NCI-H345 treated with DMSO at 0.1 percent for 48 hours (cell line): ENCODE data around the gene PIGM.

Experiments
- DNase-seq: peaks from one replicate; lab custom pipeline; 2025; ENCODE audit not compliant: unreplicated experiment; lab: John Stamatoyannopoulos, UW

The PIGM gene

DNA sequence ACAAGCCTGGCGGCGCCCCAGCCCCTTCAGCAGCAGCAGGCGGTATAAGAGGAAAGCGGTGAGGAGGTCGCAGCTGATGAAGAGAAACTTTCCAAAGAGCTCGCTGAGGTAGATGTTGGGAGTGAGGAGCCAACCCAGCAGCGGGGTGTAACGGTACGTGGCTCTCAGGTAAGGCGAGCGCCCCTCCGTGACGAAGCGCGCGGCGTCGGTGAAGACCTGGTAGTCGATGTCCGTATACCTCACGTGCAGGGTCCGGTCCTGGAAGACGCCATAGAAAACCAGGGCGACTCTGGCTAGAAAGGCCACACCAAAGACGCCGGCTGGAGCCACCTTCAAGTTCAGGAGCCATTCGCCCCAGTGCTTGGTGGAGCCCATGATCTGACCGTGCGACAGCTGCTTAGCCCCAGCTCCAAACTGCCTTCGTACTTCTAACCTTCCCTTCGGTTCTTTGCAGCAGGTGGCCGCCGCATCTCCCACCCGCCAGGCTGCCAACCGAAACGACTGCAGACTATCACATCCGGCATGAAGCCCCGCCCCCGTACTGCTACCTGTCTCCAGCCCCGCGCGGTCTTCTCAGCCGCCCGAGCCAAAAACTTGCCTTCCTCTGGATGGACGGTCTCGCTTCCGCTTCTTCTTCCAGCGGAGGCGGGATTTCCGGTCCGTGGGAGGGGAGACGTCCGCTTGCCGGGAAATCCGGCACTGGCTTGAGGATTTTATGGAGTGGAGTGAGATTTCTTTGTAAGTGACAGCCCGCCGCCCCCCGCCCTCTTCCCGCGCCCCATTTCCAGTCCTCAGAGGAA, at the start of gene PIGM:
PIGM (minus strand) TSS at position 626 of the 800 bp plus-strand sequence; CDS start at position 375, 251 bp downstream.
- DNase-seq = peak; percentile 92

DNA sequence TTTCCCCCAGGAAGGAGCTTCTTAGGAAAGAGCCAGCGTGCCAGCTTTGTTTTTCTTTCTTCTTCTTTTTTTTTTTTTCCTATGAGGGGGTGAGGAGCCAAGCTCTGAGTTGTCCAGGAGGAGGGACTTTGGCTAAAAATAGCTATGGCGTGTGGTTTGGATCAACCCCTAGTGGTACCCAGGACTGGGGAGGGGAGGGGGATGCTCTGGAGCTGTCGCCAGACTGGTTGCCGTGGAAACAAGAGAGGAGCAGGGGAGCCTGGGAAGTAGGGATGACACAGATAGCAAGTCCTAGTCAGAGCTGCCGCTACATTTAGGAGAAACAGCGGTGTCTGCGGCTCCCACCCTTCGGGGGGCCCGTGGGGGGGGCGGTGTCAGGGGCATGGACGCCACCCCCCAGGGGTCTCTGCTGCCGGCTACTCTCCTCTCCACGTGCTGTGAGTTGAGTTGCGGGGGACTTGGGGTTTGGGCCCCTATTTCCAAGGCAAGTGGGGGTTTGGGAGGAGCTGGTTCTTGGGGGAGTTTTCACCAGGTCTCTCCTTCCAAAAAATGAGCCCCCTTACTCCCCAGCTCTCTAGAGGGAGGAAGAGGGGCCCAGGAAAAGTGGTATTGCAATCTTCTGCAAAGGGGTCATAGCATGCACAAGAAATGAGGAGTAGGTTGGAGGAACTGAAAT, 49.6 kb upstream of the PIGM start, which contains the start of gene KCNJ9:
KCNJ9 (plus strand) TSS at position 278 of the 676 bp plus-strand sequence. CDS start 2,493 bp downstream, outside the sequence.
- DNase-seq = no peak

DNA sequence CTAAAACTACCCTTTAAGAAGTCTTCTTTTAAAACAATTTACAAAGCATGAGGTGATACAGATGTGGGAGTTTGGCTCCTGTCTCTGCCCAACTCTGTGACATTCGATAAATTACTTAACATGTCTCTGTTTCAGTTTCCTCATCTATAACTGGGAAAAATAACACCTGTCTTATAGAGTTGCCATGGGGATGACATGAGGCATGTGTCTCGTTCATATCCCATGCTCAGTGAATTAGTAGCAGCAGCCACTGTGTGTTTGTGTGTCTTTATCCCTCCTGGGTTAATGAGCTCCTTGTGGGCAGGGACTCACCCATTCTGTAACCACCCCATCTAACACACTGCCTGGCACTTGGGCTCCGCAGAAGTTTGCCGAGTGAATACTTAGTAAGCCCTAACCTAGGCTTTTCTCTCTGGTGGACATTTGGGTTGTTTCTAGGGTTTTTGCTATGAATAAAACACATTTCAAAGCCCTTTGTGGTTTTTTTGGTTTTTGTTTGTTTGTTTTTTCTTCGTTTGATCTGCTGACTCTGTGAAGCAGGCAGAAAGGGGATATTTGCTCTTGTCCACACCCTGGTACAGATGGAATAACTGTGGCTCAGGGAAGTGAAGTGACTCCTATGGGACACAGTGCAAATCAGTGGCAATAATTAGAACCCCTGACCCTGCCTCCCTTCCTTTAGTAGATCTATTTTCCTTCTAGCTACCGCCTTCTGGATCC, 48.8 kb upstream of the PIGM start:
- DNase-seq = no peak

DNA sequence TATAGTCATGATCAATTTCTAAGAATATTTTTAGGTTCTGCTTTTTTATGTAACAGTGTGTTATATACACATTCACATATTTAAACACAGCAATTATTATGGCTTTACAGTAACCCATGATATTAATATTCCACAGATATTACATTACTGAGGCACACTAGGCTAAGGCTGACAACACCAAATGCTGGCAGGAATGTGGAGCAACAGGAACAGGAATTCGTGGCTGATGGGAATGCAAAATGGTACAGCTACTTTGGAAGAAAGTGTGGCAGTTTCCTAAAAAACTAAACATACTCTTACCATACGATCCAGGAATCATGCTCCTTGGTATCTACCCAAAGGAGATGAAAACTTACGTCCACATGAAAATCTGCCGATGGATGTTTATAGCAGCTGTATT, 47.7 kb upstream of the PIGM start:
- no peak for DNase-seq

DNA sequence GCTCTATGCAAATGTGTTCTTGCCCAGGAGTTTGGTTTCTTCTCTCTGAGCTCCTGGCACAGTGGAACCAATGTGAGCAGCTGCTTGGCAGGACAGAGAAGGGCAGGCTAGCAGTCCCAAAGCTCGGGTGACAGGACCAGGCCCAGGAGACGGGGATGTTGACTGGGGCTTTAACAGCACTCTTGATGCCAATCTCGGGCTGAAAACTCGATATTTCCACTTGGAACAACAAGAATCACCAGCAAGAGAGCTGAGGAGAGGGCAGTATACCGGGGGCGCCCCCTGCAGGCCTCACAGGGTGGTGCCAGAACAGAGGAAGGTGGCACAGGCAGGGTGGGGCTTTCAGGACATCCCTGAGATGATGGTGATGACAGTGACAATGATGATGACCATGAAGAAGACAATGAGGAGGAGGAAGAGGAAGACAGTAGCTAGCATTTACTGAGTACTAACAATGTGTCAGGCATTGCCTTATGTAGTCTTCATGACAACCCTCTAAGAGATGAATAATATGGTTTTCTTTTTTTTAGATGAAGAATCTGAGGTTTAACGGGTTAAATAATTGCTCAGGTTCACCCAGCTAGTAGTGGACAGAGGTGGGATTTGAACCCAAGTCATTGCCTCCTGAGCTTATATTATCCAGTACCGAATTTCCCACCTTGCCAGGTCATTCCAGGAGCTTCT, 46.9 kb upstream of the PIGM start:
- DNase-seq = peak; percentile 5

DNA sequence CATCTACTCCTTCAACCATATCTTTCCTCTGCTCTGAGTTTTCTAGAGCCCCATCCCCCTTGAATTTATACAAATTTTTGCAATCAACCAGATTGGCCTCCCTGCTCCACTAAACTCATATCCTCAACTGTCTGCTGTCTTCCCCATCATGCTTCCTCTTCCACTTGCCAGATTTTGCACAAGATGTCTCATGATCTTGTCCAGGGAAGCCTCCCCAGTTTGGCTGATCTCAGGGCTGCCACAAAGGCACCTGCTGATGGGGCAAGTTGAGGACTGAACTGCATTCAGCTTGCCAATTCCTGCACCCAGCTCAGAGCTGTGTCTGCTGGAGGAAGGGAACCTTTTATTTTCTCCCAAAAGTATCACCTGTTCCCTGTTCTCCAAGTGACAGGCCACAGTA, 45.7 kb upstream of the PIGM start:
- DNase-seq = no peak

DNA sequence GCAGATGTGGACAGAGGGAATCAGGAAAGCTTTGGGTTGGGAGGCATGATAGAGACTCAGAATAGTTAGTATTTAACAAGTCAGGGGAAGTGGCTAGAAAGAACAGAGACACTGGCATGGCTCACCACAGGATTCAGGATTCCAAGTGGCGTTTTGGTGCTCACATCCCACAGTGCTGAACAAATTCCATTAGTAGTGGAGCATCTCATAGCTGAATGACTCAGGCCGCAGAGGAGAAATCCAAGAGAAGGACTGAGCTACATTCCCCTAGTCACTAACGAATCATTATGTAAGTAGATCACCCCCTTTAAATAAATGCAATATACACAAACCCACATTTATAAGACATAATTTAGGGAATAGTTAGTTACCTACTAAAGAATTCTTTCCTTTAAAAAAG, 44.5 kb upstream of the PIGM start:
- DNase-seq = no peak

DNA sequence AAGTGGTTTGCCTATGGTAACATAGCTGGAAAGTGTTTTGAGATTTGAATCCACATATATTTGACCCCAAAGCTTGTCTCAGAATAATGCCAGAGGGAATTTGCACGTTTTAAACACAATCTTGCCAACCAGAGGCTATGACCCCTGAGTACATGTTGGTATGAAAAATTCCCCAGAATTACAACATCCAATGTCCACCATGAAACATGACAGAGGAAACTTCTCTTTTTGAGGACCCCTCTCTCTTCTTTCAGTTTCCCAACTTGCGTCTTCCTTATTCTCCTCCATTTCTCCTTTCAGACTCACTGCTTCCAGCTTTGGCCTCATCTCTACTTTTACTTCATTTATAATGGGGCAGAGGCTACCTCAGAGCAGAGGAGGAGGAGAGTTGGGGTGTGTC, 44.0 kb upstream of the PIGM start:
- DNase-seq = no peak

DNA sequence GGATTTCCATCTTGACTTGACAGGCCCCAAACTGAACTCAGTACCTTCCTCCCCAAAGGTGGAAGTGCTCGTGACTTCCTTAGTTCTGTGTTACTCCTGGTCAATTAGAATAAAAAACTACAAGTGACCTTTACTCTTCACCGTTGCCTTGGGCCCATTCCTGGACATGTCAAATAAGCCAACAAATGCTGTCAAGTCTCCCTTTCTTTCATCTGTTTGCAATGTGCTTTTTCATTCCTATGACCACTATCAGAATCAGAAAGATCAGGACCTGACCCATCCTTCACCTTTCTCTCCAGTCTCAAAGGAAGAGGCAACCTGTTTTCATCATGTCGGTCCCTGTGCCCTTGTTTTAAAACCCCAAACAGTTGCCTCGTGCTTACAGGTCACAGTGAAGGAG, 43.1 kb upstream of the PIGM start:
- no peak for DNase-seq

DNA sequence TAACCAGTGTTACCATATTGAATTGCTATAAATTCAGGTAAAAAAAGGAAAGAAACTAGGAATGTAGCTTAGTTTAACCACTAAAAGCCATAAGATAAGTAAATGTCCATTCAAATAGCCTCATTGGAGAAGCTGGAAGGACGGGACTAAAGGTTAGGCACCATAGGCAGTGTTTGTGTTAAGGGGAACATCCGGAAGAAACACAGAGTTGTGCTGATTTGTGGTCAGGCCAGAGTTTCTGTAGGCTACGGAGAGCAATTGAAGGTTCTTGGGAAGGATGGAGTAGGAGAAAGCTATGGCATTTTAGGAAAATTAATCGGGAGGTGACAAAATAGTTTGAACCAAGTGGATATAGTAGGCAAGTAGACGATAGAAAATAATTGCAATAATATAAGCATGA, 39.5 kb upstream of the PIGM start:
- DNase-seq = no peak

DNA sequence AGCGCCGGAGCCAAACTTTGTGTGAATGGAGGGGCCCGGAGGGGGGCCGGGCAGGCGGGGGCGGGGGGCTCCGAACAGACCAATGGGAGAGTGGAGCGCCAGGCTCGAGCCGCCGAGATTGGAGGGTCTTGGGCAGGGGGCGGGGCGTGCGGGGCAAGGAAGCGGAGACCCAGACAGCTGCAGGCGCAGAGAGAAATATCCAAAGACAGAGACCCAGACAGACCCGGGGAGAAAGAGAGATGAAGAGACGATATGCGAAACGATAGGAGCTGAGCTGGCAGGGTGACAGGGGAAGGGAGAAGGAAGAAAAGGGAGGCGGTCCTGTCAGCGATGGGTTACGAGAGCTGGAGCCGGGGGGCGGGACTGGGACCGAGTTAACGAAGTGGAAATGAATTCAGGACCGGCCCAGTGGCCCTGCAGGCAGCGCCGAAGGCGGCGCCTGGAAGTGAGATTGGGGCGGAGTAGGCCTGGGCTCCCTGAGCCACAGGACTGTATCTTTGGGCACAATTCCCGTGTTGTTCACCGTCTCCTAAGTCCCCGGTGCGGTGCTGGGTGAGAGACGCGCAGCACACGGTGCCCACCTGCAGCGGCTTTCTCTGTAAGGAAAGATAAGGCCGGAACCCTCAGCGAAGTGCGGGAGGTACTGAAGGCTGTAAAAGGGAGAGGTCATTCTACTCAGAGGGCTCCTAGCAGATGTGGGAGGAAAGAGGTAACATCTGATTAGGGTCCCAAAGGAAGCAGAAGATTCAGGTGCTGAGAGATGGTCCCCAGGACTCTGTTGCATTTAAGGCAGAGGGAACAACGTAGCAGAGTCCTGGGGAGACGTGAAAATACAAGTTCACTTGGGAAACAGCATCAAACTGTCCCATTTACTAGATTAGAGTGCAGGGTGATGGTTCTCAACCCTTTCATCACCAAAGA, 38.7 kb upstream of the PIGM start:
- peak; percentile 51 for DNase-seq

DNA sequence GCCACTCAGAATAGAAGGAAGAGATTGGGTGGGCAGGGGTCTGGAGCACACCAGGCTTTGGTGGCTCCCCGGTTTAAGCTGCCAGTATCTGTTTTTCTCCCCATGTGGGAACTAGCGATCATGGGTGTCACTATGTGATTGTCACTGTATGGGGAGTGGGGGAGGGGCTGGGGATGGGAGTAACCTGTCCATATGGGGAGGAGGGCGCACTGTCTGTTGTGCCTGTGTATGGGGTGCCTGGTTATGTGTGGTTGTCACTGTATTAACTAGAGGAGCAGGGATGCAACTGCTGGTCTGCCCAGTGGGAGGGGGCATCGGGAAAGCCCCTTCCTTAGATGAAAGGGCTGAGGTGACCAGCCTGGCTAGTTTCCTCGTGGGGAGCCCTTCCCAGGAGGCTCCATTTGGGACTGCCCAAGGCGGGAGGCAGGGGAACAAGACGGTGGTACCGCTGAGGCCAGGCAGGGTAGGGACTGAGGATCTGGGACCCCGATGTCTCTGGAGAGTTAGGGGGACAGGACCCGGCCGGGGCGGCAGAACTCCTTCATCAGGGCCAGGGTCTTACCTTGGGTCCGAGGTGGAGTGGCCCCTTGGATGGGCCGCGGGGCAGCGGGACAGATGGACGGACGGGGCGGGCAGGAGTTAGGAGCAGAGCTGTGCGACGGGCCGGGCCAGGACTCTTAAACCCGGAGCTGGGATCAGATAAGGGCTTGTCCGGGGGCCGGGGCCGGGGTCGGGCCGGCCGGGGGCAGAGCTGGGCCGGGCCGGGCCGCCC, 37.9 kb upstream of the PIGM start, which contains the start of gene KCNJ10:
KCNJ10 (minus strand) TSS at position 701 of the 772 bp plus-strand sequence. CDS start 27,628 bp downstream, outside the sequence.
- DNase-seq = no peak

DNA sequence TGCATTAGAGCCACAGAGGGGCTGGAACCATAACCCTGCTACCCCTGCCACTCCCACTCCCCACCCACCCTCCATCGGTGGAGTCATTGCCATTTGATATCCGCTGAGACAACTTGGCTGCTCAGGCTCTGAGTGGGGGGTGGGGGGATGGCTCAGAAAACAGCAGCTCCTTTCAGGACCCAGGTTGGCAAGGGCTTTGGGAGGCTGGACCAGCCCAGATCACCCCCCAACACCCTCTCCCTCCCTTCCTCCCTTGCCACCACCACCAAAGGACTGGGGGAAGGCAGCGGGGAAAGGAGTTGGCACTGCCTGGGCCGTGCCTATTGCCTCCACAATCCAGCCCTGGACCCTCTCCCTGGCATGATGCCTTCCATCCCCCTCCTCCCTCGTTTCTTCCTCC, 36.4 kb upstream of the PIGM start:
- no peak for DNase-seq

DNA sequence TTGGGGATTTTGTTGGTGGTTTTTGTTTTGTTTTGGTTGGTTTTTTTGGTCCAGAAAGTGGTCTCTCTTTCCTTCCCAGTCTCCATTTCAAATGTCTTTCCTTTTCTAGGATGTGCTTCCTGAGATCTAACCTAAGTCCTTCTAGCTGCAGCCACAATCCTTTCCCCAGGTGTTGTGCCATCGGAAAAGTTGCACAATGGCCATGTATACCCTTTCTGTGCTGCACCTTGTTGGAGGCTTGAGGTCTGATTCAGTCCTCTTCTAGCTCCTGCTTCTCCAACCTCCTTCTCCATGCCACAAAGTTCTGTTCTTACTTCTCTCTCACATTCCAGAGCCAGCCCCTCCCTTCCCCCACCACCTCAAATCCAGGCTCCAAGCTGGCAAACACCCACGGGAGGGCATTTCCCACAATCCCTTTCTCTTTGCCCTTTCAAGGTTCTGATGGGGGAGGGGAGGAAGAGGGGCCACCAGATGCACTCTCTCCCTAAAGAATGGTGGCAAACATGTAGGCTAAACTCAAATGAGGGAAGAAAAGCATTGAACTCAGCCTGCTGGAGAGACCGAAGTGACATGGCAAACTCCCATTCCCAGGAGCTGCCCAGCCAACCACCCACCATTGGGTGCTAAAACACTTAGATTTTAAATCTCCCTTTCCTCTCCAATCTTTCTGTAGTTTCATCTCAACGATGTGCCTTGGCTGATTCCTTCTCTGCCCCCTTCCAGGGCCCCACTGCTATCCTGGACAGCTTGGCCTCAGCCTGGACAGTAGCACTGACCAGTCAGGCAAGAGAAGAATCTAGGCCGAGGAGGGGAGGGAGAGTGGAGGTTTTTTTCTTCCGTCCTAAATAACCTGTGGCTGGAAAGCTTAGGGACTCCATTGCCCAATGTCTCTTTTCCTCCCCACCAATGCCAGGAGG, 35.3 kb upstream of the PIGM start:
- DNase-seq = no peak

DNA sequence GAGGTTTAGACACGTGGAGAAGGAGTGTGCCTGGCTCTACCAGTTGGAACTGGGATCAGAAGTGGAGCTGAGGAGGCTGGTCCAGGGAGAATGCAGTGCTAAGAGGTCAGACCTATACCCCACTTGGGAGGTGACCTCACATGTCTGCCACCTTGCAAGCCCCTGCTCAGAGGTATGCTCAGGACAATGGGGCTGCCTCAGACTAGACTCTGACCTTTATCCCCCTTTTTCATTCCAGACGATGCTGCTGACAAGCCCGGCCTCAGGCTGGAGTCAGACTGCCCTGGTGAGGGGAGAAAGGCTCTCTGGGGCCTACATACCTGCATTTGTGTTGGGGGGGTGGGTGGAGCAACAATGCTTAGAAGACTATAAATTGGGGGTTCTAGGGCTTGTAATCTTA, 33.0 kb upstream of the PIGM start:
- no peak for DNase-seq

DNA sequence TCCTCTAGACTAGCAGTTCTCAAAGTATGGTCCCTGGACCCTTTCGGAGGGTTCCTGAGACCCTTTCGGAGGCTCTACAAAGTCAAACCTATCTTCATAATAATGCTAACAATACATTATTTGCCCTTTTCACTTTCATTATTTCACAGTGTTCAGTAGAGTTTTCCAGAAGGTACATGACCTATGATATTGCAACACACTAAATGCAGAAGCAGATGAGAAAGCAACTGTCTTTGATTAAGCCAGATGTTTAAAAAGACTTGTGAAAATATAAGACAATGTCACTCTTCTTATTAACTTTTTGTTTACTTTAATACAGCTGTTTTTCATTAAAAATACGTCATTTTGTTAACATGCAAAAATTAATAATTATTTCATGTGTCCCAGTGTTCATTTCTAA, 32.4 kb upstream of the PIGM start:
- DNase-seq = no peak

DNA sequence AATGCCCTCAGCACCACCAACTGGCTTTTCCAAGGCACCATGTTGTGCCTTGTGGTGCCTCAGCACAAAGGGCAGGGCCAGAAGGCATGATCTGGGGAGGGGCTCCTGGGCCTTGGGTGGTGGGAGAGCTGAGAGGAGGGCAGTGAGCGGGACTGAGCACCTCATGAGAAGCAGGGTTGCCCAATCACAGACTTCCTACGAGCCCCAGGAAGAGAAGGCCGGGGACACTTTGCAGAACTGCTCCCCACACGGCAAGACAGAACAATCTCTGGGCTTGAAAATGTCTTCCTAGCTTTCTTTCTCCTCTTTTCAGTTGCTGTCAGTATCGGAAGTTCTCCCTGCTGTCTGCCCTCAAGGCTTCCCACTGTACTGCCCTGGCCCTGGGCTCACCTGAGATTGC, 31.4 kb upstream of the PIGM start:
- DNase-seq = no peak

DNA sequence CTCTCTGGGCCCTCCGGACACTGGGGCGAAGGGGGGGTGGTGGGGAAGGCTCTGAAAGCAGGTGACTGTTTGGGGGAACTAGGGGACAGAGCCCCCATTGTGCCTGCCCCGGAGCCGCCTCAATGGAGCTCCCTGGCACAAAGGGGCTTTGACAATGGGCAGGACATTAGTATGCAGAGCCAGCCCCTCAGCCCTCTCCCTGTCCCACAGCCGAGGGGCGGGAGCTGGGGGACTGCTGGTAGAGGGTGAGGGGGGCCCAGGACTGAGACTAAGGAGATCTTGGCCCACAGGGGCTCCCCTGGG, 30.4 kb upstream of the PIGM start:
- no peak for DNase-seq
